Esophagus squamous epithelium (tissue), 5 donors: ENCODE measurements around the gene RTF1. TPM values are rescaled to one million over a fixed set of nuclear protein-coding genes. Genes with fewer than 3 reads are reported as not detected.

Source experiments
- DNase-seq: peaks from one replicate; lab custom pipeline; 2025; lab: John Stamatoyannopoulos, UW
- H3K27ac ChIP-seq, 4 donors: fragments of 200-600 bp; sonication (generic); one replicate each; pipeline ENCODE4 v1.5.1; 2016 to 2019; ENCODE audit warnings: mild to moderate bottlenecking in 1 of 4
- H3K27me3 ChIP-seq, 4 donors: fragments of 200-600 bp; sonication (generic); 1 replicate in 3 of 4; 2 replicates in 1 of 4; pipeline versions ENCODE4 v1.5.1 to v1.6.0; 2017 to 2021; ENCODE audit warnings: antibody characterized with exemption in 1 of 4
- H3K36me3 ChIP-seq, 3 donors: fragments of 200-600 bp; sonication (generic); one replicate each; pipeline ENCODE4 v1.5.1; 2016 to 2019
- H3K4me1 ChIP-seq, 3 donors: fragments of 200-600 bp; sonication (generic); one replicate each; pipeline ENCODE4 v1.5.1; 2017 to 2019
- H3K4me3 ChIP-seq, 4 donors: fragments of 200-600 bp; sonication (generic); 1 replicate in 3 of 4; 2 replicates in 1 of 4; pipeline ENCODE4 v1.5.1; 2016 to 2019; ENCODE audit warnings: mild to moderate bottlenecking in 2 of 4, moderate library complexity in 1 of 4
- H3K9me3 ChIP-seq, 3 donors: fragments of 200-600 bp; sonication (generic); one replicate each; pipeline ENCODE4 v1.5.1; 2016 to 2019
- CTCF ChIP-seq, 6 experiments: fragments of 450-650 bp in 4 of 6; fragments of 200-600 bp in 2 of 6; sonication (generic) in 2 of 6; IDR thresholded peaks; one replicate each; pipeline ENCODE4 v1.5.1; 2016 to 2019; ENCODE audit warnings: antibody characterized with exemption in 6 of 6, mild to moderate bottlenecking in 4 of 6, moderate library complexity in 4 of 6
- POLR2A ChIP-seq, 4 donors: fragments of 450-650 bp; IDR thresholded peaks; one replicate each; pipeline ENCODE4 v1.6.1; 2017; ENCODE audit warnings: antibody characterized with exemption in 4 of 4, mild to moderate bottlenecking in 4 of 4, moderate library complexity in 3 of 4
- WGBS, 2 donors: methylation state at CpG; one replicate each; pipeline ENCODE4 v1.1.5; 2018; 5-methylcytosine and 5-hydroxymethylcytosine counted together
- intact Hi-C: fragments of 100-400 bp; cut with DNase I; formaldehyde crosslinking; loops from one replicate; pipeline ENCODE4 v1.15.0; 2022
- total RNA-seq, 4 donors: library from RNA; depleted of rRNA; stranded (reverse); fragments of >200 nt; gene quantifications; one replicate each; pipeline ENCODE4 v1.1.0, GENCODE V29; 2016
- donor health status: DM: yes; HTN: yes; CAD: no.

Gene RTF1
- total RNA-seq, 4 donors from 2014 or later = 23.3 to 41.6 (median 33.6) TPM

GRCh38 chr15:41411031-41411430, 5.9 kb upstream of the RTF1 start:
- TF ChIP-seq CTCF (IDR thresholded peaks at IDR 0.05) = no peak
- no peak for TF ChIP-seq POLR2A (IDR thresholded peaks at IDR 0.05)
- Histone ChIP-seq H3K9me3 (no peaks in the 10 kb centered on the region), H3K4me3 (no peak overlapping the region), H3K27ac (peak overlapping the region in 1 of 4 donors; percentile 18), H3K36me3 (no peaks in the 10 kb centered on the region), H3K4me1 (peaks cover 1 to 27% (median 6%) of the 10 kb centered on the region in 3 donors), H3K27me3 (no peaks in the 10 kb centered on the region)
- DNase-seq = no peak
- intact Hi-C loops = no loop called here
- 33 to 52% methylated on average over 2 of the region's 2 CpGs for WGBS, 2 donors

GRCh38 chr15:41411441-41411840, 5.5 kb upstream of the RTF1 start:
- TF ChIP-seq CTCF (IDR thresholded peaks at IDR 0.05) (no peak), POLR2A (IDR thresholded peaks at IDR 0.05) (no peak)
- Histone ChIP-seq H3K9me3 (no peaks in the 10 kb centered on the region), H3K27ac (no peak overlapping the region), H3K27me3 (no peaks in the 10 kb centered on the region), H3K4me3 (no peak overlapping the region), H3K36me3 (no peaks in the 10 kb centered on the region), H3K4me1 (peaks cover 4 to 31% (median 8%) of the 10 kb centered on the region in 3 donors)
- intact Hi-C loops = no loop called here
- no peak for DNase-seq
- 51 to 55% methylated on average over 3 of the region's 3 CpGs for WGBS, 2 donors

DNA sequence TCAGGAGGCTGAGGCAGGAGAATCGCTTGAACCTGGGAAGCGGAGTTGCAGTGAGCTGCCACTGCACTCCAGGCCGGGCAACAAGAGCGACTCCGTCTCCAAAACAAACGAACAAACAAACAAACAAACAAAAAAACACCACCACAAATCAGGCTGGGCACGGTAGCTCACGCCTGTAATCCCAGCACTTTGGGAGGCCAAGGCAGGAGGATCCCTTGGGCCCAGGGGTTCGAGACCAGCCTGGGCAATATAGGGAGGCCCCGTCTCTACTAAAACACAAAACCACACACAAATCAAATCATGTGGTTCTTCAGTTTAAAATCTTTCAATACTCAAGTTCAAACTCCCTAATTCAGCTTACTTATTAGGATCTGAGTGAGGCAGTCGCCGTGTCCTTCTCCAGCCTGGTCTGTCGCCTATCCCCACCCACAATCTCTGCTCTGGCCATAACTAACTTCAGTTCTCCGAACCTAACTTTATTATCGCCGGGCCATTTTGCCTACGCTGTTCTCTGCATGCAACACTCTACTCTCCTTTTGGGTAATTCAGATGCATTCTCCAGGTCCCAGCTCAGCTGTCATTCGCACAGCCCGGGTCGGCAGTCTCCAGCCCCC, 660 bp upstream of the RTF1 start:
- no peak for TF ChIP-seq CTCF (IDR thresholded peaks at IDR 0.05)
- no peak for TF ChIP-seq POLR2A (IDR thresholded peaks at IDR 0.05)

DNA sequence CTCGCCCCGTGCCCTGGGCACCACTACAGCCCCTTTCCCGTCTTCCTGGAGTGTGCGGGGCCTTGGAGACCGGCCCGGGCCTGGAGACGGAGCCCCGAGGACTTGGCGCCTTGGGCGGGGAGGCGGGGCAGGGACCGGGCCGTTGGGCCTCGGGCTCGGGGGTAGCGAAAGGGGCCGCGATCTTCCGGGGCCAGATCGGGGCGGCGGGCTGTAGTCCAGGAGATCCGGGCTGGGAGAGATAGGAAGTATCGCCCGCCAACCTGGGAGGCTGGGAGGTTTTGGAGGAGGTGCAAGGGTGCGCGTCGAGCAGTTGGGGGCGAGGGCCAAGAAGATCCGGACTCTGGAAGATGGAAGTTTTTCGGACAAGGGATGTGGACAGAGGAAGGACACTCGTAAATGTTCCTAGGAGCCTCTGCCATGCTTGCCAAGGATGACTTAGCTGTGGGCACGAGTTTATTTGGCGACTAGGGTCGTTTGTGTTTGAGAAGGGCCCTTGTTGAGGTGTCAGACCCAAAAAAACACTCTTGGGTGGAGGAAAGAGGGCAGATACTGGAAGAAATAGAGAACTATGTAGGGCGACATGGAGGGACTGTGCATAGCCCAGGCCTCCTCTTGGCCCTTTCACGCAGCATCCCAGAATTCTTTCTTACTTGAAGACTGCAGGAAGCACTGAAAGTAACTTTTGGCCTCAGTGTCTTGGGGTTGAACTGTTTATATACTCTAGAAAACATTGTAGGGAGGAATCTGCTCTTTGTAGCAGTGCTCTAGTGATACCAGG, 712 bp downstream of the RTF1 start:
- Histone ChIP-seq H3K4me3 (peak overlapping the region; percentile 66 to 100 (median 88)), H3K27me3 (no peaks in the 10 kb centered on the region), H3K4me1 (peaks cover 7 to 55% (median 20%) of the 10 kb centered on the region in 3 donors), H3K36me3 (no peaks in the 10 kb centered on the region), H3K9me3 (no peaks in the 10 kb centered on the region), H3K27ac (peak overlapping the region; percentile 88 to 94 (median 94))
- intact Hi-C loops = no loop called here
- no peak for DNase-seq
- TF ChIP-seq CTCF (IDR thresholded peaks at IDR 0.05) (no peak), POLR2A (IDR thresholded peaks at IDR 0.05) (no peak)
- WGBS, 2 donors = 2% methylated on average over 11 to 22 of the region's 37 CpGs

More for the DNA sequence above, 660 bp upstream of the RTF1 start:
- intact Hi-C loops = no loop called here
- no peaks in the 10 kb centered on the region for H3K9me3 ChIP-seq
- no peak for DNase-seq
- peaks cover 7 to 48% (median 20%) of the 10 kb centered on the region in 3 donors for H3K4me1 ChIP-seq
- WGBS, 2 donors = 17 to 36% methylated on average over 13 to 17 of the region's 20 CpGs
- H3K27me3 ChIP-seq = no peaks in the 10 kb centered on the region
- H3K4me3 ChIP-seq = peak overlapping the region; percentile 66 to 100 (median 88)
- peak overlapping the region; percentile 88 to 94 (median 94) for H3K27ac ChIP-seq
- H3K36me3 ChIP-seq = no peaks in the 10 kb centered on the region
